Measurements from ENCODE around the gene CPVL.

GRCh38 chr7:29132980-29133379, 13.4 kb downstream of the CPVL start:
- TF ChIP-seq POLR2A (IDR thresholded peaks at IDR 0.05) = no peak
- no peak for TF ChIP-seq CTCF (IDR thresholded peaks at IDR 0.05)

Data from body of pancreas (tissue), 4 donors.